A549 treated with GW870086 at 1 μM for 4 hours (cell line): ENCODE data around the gene C1orf50. TPM values are rescaled to one million over a fixed set of nuclear protein-coding genes. Genes with fewer than 3 reads are reported as not detected.

Experiments used
- total RNA-seq: library from RNA; stranded (reverse); fragments of 200-300 nt; extraction: Qiagen RNA extraction; gene quantifications from 5 replicates; pipeline ENCODE4 v1.2.3, GENCODE V29; 2022; ENCODE audit warnings: low read depth

C1orf50 gene
- 2.1 to 4.5 TPM (median 3.0 TPM) in 5 replicates for total RNA-seq

DNA sequence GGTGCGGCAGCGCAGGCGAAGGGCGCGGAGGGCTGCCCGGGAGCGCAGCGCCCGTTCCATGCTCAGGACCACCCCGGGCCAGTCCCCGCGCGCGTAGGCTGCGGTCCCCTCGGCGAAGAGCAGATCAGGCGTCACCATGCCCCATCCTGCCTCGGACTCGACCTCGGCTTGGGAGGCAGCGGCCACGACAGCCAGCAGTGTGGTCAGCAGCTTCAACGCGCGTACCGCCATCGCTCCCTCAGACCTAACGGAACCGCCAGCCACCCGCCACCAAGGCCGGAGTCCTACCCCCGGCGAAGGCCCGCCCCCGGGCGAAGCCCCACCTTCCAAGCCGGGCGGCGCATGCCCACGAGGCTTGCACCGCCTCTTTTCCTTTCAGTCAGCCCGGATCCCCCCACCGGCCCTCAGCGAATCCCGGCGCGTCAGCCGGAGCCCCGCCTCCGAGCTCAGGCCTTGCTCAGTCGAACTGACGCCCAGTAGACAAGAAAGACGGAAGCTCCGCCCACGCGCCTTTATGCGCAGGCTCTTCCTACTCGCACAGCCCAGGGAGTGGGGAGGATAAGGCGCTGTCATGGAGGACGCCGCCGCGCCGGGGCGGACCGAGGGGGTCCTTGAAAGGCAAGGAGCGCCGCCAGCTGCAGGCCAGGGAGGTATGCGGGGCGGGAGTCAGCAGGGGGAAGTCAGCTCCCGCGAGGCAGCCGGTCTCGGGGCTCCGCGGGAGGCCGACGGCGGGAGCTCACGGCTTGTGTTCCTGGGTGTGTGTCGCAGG lies at the start of gene C1orf50, which contains the start of gene P3H1:
C1orf50 (plus strand) TSS at position 509 of the 769 bp plus-strand sequence; CDS start at position 572, 63 bp downstream.
P3H1 (minus strand) TSS at position 288 of the 769 bp plus-strand sequence; CDS start at position 231, 57 bp downstream.

DNA sequence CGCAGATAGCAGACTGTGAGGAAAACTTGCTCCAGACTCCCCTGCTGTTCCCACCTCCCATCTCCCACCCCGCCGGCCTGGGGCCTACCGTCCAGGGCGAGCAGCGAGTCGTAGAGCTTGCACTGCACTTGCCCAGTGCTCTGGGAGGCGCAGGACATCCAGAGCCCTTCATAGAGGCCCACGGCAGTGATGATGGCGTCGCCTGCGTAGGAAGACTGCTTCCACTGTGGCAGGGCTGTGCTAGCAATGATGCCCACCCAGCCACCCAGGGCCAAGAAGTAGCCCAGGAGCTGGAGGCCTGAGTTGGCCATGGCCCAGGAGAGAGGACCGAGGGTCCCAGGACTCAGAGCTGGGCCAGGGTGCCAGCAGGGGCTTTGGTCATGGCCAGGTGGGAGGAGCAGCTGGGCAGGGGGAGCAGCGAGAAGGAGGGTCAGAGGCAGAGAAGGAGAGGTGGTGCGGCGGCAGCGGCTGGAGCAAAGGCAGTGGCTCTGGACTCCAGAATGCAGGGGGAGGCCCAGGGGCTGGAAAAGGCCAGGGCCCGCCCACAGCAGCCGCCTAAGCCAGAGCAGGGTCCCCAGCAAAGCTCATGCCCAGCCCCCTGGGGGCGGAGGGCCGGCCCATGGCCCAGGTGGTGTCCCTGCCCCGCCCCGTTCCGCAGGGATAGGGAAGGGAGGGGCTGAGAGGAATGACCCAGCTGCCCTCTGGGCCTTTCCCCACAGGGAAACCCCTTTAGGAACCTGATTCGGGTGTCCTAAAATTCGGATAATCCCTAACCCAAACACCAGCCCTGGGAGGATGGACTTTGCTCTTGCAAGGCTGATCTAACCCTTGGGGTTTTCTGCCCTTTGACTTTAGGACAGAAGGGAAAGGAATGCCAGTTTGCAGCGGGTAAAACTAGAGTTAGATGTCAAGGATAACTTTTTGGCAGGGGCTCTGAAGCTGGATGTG lies 27.0 kb upstream of the C1orf50 start, which contains the start of gene CLDN19:
CLDN19 (minus strand) TSS at position 484 of the 948 bp plus-strand sequence; CDS start at position 311, 173 bp downstream.

DNA sequence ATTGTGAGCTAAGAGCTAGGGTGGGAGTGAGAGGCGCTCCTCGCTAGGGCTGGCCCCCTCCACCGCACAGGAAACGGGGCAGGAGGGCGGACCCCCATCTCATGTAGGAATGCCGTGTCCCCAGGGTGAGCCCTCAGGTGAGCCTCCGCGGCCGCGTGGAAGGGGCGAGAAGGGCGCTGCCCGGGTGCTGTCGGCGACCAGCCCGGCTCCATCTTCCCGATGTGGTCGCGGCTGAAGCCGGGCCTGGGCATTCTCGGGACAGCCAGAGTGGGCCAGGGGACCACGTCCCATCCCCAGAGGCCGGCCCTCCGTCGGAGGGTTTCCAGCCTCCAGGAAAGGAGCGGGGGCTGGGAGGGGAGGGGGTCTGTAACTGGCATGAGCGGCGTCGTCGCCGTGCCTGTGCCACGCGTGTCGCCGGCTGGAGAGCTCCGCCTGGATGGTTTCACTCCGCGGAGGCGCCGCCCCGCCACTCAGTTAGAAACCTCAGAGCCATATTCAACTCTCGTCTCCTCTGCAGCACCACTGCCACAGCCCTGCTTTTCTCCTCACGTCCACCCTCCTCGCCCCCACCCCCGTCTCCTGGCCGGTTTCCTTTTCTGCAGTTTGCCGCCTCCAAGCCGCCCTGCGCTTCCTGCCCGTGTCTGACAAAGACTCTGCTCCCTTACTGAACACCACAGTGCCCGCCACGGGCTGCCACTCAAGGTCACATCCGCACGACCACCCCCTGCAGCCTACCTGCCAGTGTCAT lies 18.1 kb downstream of the C1orf50 start, which contains the start of gene TMEM269:
TMEM269 (plus strand) TSS at position 46 of the 748 bp plus-strand sequence. CDS start 4,903 bp downstream, outside the sequence.

DNA sequence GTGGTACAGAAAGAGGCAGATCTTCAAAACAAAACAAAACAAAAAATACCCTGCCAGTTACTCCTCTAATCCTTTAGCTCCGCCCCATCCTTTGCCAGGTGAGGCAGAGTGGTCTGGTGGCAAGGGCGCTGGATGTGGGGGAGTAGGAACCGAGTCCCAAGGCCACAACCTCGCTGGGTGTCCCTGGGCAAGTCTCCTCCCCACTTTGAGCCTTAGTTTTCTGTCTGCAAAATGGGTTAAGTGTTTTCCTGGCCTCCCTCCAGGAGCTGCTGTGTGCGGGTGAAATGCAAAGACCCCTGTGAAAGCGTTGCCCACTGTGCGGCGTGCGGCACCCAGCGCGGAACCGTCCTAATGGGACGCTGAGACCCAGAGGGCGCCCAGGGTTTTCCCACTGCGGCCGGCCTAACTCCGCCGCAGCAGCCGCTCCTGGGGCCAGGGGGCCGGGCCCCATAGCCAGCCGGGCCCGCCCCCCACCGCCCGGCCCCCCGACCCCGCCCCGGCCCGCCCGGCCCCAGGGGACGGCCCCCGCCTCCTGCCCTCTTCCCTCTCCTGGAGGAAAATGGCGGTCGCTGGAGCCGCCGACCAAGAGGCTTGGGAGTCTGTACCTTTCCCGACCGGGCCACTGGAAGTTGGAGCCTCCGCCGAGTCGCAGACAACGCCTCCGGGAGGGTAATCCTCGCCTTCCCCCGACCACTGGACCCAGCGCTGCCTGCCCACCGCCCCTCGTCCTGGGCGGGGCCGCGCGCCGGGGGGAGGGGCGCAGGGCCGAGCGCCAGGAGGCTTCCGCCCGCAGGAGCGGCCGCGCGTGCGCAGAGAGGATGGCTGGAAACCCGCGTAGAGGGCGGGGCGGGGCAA lies 49.8 kb downstream of the C1orf50 start, which contains the start of the genes ERMAP and SVBP:
ERMAP (plus strand) TSS at position 538 of the 855 bp plus-strand sequence. CDS start 13,327 bp downstream, outside the sequence.
SVBP (minus strand) TSS at position 813 of the 855 bp plus-strand sequence. CDS start 853 bp downstream, outside the sequence.

Other genes starting within 250 kb of the C1orf50 start
- gene PPIH, start 108.8 kb upstream of the C1orf50 start, total RNA-seq = 59.9 to 65.1 TPM (median 63.0 TPM) in 5 replicates
- 673 to 757 TPM (median 737 TPM) in 5 replicates for gene YBX1, start 84.8 kb upstream of the C1orf50 start, total RNA-seq
- not detected in 5 replicates for gene CLDN19, start 27.0 kb upstream of the C1orf50 start, total RNA-seq
- gene P3H1, start 221 bp upstream of the C1orf50 start, total RNA-seq = 27.5 to 34.3 TPM (median 31.6 TPM) in 5 replicates
- 0.05 to 0.13 TPM (median 0.08 TPM) in 5 replicates for gene TMEM269, start 17.7 kb downstream of the C1orf50 start, total RNA-seq
- gene ERMAP, start 49.9 kb downstream of the C1orf50 start, total RNA-seq = 3.1 to 4.9 TPM (median 3.8 TPM) in 5 replicates
- 13.0 to 16.0 TPM (median 14.8 TPM) in 5 replicates for gene SVBP, start 50.1 kb downstream of the C1orf50 start, total RNA-seq
- 5.3 to 7.5 TPM (median 6.8 TPM) in 5 replicates for gene ZNF691, start 79.4 kb downstream of the C1orf50 start, total RNA-seq
- 92.8 to 149 TPM (median 106 TPM) in 5 replicates for gene SLC2A1, start 191.6 kb downstream of the C1orf50 start, total RNA-seq